K562 (cell line): Measurements from ENCODE around the gene CHRM4. TPM values are rescaled to one million over a fixed set of nuclear protein-coding genes. Genes with fewer than 3 reads are reported as not detected.

ENCODE experiments used
- ELF2 ChIP-seq: fragments of 250-450 bp; sonication (Bioruptor Pico); IDR thresholded peaks from 2 replicates; pipeline ENCODE4 v1.5.0; 2021; ENCODE audit warnings: mild to moderate bottlenecking
- JUND ChIP-seq, 2 experiments: IDR thresholded peaks; 2 replicates in 1 of 2; 3 replicates in 1 of 2; pipeline ENCODE4 v1.6.1; 2011; ENCODE audit warnings: borderline replicate concordance in 2 of 2, low read depth in 2 of 2, low read length in 2 of 2, improper control_type of control experiment in 1 of 2, missing biosample characterization in 1 of 2, missing genetic modification characterization in 1 of 2, missing genetic modification reagents in 1 of 2
- NR4A1 ChIP-seq, 2 experiments: fragments of 250-450 bp in 1 of 2; fragments of 450-650 bp in 1 of 2; sonication (Bioruptor Pico) in 1 of 2; IDR thresholded peaks; 2 replicates each; pipeline versions ENCODE4 v1.4.0 to v1.6.1; 2016 to 2020; ENCODE audit warnings: mild to moderate bottlenecking in 2 of 2, missing compliant biosample characterization in 1 of 2, missing genetic modification characterization in 1 of 2, moderate library complexity in 1 of 2
- RBBP5 ChIP-seq: fragments of 200-600 bp; sonication (generic); IDR thresholded peaks from 2 replicates; pipeline ENCODE4 v1.6.1; 2012; ENCODE audit warnings: borderline replicate concordance, mild to moderate bottlenecking, low read length, control low read depth, inconsistent platforms; ENCODE audit not compliant: insufficient read depth, poor library complexity, severe bottlenecking
- SMARCB1 ChIP-seq: IDR thresholded peaks from 2 replicates; pipeline ENCODE4 v1.6.1; 2011; ENCODE audit warnings: improper control_type of control experiment, low read depth; ENCODE audit not compliant: insufficient read length
- YY1 ChIP-seq, 3 experiments: IDR thresholded peaks; 2 replicates each; pipeline ENCODE4 v1.6.1; 2011; ENCODE audit warnings: low read length in 2 of 3, mild to moderate bottlenecking in 2 of 3, moderate library complexity in 2 of 3, borderline replicate concordance in 1 of 3, control low read depth in 1 of 3, low read depth in 1 of 3; ENCODE audit not compliant: insufficient read depth in 3 of 3, insufficient replicate concordance in 2 of 3, control insufficient read depth in 1 of 3, insufficient read length in 1 of 3; ENCODE audit errors: extremely low read depth in 1 of 3
- ZNF175 ChIP-seq: fragments of 200-800 bp; sonication (Bioruptor generic); IDR thresholded peaks from 2 replicates; pipeline ENCODE4 v1.6.1; 2016; ENCODE audit warnings: low read depth, mild to moderate bottlenecking, missing genetic modification characterization, missing compliant biosample characterization
- ZNF212 ChIP-seq: fragments of 450-650 bp; formaldehyde crosslinking; IDR thresholded peaks from 2 replicates; pipeline ENCODE4 v1.4.0; 2020; ENCODE audit warnings: mild to moderate bottlenecking
- ZNF282 ChIP-seq: sonication (generic); formaldehyde crosslinking; IDR thresholded peaks from 2 replicates; pipeline ENCODE4 v1.8.1; 2023; ENCODE audit warnings: missing genetic modification reagents
- ZNF551 ChIP-seq: fragments of 250-450 bp; sonication (Bioruptor Pico); IDR thresholded peaks from 2 replicates; pipeline ENCODE4 v1.5.0; 2021; ENCODE audit warnings: mild to moderate bottlenecking, moderate library complexity
- ZNF778 ChIP-seq: fragments of 450-650 bp; formaldehyde crosslinking; IDR thresholded peaks from 2 replicates; pipeline ENCODE4 v1.4.0; 2020; ENCODE audit warnings: mild to moderate bottlenecking, moderate library complexity
- ZNF830 ChIP-seq: fragments of 250-450 bp; sonication (Bioruptor Pico); IDR thresholded peaks from 2 replicates; pipeline ENCODE4 v1.5.0; 2021; ENCODE audit warnings: mild to moderate bottlenecking
- polyA plus RNA-seq, 8 experiments: library from polyadenylated mRNA; depleted of rRNA in 4 of 8; stranded (reverse) in 5 of 8; unstranded in 3 of 8; fragments of >200 nt; fragmentation: Nextera tagmentation in 2 of 8; fragmentation: Illumina TruSeq in 1 of 8; extraction: Ambion mirVana in 2 of 8; extraction: Trizol in 1 of 8; gene quantifications; 2 replicates each; pipeline versions ENCODE4 v1.2.1 to v1.2.3, GENCODE V29; 2011 to 2014; ENCODE audit warnings: inconsistent platforms in 1 of 8, missing spikeins in 1 of 8
- total RNA-seq, 7 experiments: library from RNA; depleted of rRNA in 6 of 7; stranded (reverse); fragments of >200 nt in 6 of 7; fragmentation: Illumina TruSeq in 2 of 7; extraction: Trizol in 2 of 7; gene quantifications; 2 replicates each; pipeline versions ENCODE4 v1.2.1 to v1.2.3, GENCODE V29; 2011 to 2021; ENCODE audit warnings: low replicate concordance in 1 of 7
- TF ChIP-seq, protein P1 (sequence below), 2 experiments: fragments of 450-650 bp in 1 of 2; sonication (generic) in 1 of 2; formaldehyde crosslinking; conservative IDR thresholded peaks; 2 replicates each; pipeline versions ENCODE4 v1.4.0 to v1.8.1; 2020 to 2022; ENCODE audit warnings: mild to moderate bottlenecking in 1 of 2, missing genetic modification reagents in 1 of 2
- TF ChIP-seq, protein P2 (sequence below): IDR thresholded peaks from 3 replicates; pipeline ENCODE4 v1.6.1; 2011; ENCODE audit warnings: borderline replicate concordance, mild to moderate bottlenecking; ENCODE audit not compliant: insufficient read length, insufficient read depth
- TF ChIP-seq, protein P3 (sequence below), 2 experiments: IDR thresholded peaks; 2 replicates each; pipeline ENCODE4 v1.6.1; 2011; ENCODE audit warnings: borderline replicate concordance in 1 of 2, control low read depth in 1 of 2, low read depth in 1 of 2, low read length in 1 of 2, mild to moderate bottlenecking in 1 of 2, mixed read lengths in 1 of 2, moderate library complexity in 1 of 2; ENCODE audit not compliant: insufficient read depth in 1 of 2, insufficient read length in 1 of 2, poor library complexity in 1 of 2, severe bottlenecking in 1 of 2; ENCODE audit errors: extremely low read depth in 1 of 2
- TF ChIP-seq, protein P4 (sequence below), 2 experiments: fragments of 250-450 bp in 1 of 2; fragments of 450-650 bp in 1 of 2; sonication (Bioruptor Pico) in 1 of 2; IDR thresholded peaks; 2 replicates each; pipeline versions ENCODE4 v1.6.1 to v1.8.0; 2016 to 2021; ENCODE audit warnings: mild to moderate bottlenecking in 2 of 2, moderate library complexity in 2 of 2, missing compliant biosample characterization in 1 of 2, missing genetic modification characterization in 1 of 2
- TF ChIP-seq, protein P5 (sequence below): sonication (generic); formaldehyde crosslinking; IDR thresholded peaks from 2 replicates; pipeline ENCODE4 v1.8.1; 2022; ENCODE audit warnings: missing genetic modification reagents
- TF ChIP-seq, protein P6 (sequence below): sonication (generic); formaldehyde crosslinking; IDR thresholded peaks from 2 replicates; pipeline ENCODE4 v1.9.0; 2022; ENCODE audit warnings: mild to moderate bottlenecking, missing genetic modification reagents

CHRM4 gene
- total and polyA plus RNA-seq, 9 of the 15 experiments (the other 6 are each of a cell fraction or from before 2014, with no cell fraction given) = 0.22 to 1.3 (median 0.40) TPM; not detected in 2

DNA sequence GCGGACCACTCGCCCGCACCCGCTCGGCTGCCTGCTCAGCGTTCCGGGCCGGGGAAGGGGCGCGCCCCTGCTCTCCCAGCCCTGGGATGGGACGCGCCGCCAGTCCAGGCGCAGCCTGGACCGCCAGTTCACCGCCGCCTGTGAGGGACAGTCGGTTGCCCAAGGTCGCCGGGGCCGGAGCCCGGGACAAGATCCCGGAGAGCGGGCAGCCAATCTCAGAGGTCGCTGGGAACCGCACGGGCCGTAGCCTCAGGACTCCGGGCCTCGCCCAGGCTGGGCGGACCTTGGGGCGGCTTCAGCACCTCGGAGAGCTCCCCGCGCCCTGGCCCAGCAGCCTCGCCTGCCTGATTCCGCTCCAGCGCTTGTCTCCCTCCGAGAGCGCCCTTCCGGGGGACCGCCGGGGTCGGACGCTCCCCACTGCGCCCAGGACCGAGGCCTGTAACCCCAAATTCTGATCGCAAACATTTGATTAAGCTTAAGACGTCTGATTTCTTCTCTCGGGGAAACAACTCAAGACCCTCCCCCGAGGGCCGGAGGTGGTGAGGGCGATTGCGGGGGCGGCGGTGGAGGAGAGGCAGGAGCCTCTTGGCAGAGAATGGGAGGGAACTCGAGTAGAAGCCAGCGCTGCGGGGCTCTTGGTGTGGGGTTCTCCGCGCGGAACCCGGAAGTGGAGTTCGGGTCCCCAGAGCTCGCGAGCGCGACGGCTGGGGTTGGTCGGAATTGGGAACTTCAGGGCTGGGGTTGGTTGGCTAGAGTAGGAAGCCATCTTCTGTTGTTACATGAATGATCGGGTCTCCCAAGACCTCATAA is 1.1 kb upstream of the CHRM4 start (continued):
- TF ChIP-seq, protein P1, sequence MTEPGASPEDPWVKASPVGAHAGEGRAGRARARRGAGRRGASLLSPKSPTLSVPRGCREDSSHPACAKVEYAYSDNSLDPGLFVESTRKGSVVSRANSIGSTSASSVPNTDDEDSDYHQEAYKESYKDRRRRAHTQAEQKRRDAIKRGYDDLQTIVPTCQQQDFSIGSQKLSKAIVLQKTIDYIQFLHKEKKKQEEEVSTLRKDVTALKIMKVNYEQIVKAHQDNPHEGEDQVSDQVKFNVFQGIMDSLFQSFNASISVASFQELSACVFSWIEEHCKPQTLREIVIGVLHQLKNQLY (CRISPR knock-in tag; conservative IDR thresholded peaks at IDR 0.05) = no peak
- TF ChIP-seq, protein P2, sequence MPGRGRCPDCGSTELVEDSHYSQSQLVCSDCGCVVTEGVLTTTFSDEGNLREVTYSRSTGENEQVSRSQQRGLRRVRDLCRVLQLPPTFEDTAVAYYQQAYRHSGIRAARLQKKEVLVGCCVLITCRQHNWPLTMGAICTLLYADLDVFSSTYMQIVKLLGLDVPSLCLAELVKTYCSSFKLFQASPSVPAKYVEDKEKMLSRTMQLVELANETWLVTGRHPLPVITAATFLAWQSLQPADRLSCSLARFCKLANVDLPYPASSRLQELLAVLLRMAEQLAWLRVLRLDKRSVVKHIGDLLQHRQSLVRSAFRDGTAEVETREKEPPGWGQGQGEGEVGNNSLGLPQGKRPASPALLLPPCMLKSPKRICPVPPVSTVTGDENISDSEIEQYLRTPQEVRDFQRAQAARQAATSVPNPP = no peak
- TF ChIP-seq JUND (IDR thresholded peaks at IDR 0.05; ENCODE audit: borderline replicate concordance, low read depth, low read length) = no peak
- no peak for TF ChIP-seq JUND (tag; IDR thresholded peaks at IDR 0.05; ENCODE audit: borderline replicate concordance, low read depth, low read length)
- no peak for TF ChIP-seq ZNF212
- peak; percentile 74 for TF ChIP-seq ZNF175
- TF ChIP-seq YY1 (IDR thresholded peaks at IDR 0.05; ENCODE audit: borderline replicate concordance in 1 of 3, control insufficient read depth in 1 of 3, extremely low read depth in 1 of 3, insufficient read depth in 3 of 3, insufficient read length in 1 of 3, insufficient replicate concordance in 2 of 3, low read depth in 1 of 3, low read length in 2 of 3) = peak in 2 of 3 experiments; percentile 42 to 51
- TF ChIP-seq, protein P3, sequence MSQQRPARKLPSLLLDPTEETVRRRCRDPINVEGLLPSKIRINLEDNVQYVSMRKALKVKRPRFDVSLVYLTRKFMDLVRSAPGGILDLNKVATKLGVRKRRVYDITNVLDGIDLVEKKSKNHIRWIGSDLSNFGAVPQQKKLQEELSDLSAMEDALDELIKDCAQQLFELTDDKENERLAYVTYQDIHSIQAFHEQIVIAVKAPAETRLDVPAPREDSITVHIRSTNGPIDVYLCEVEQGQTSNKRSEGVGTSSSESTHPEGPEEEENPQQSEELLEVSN (IDR thresholded peaks at IDR 0.05; ENCODE audit: borderline replicate concordance in 1 of 2, extremely low read depth in 1 of 2, insufficient read depth in 1 of 2, insufficient read length in 1 of 2, low read depth in 1 of 2, low read length in 1 of 2, poor library complexity in 1 of 2, severe bottlenecking in 1 of 2) = peak; percentile 43 to 62
- TF ChIP-seq, protein P4, sequence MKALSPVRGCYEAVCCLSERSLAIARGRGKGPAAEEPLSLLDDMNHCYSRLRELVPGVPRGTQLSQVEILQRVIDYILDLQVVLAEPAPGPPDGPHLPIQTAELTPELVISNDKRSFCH (CRISPR knock-in tag; IDR thresholded peaks at IDR 0.05) = no peak
- TF ChIP-seq, protein P4 (tag; IDR thresholded peaks at IDR 0.05) = 0 out of 2 replicates have a peak, but pooled peaks have one; percentile 32
- TF ChIP-seq, protein P5, sequence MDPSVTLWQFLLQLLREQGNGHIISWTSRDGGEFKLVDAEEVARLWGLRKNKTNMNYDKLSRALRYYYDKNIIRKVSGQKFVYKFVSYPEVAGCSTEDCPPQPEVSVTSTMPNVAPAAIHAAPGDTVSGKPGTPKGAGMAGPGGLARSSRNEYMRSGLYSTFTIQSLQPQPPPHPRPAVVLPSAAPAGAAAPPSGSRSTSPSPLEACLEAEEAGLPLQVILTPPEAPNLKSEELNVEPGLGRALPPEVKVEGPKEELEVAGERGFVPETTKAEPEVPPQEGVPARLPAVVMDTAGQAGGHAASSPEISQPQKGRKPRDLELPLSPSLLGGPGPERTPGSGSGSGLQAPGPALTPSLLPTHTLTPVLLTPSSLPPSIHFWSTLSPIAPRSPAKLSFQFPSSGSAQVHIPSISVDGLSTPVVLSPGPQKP (CRISPR knock-in tag) = no peak
- no peak for TF ChIP-seq ZNF778
- no peak for TF ChIP-seq RBBP5
- no peak for TF ChIP-seq ELF2 (CRISPR knock-in tag)
- TF ChIP-seq SMARCB1 = peak; percentile 97
- TF ChIP-seq NR4A1 (CRISPR knock-in tag; IDR thresholded peaks at IDR 0.05) = no peak
- 0 out of 2 replicates have a peak, but pooled peaks have one; percentile 23 for TF ChIP-seq NR4A1 (tag; IDR thresholded peaks at IDR 0.05)
- TF ChIP-seq ZNF830 (CRISPR knock-in tag) = no peak
- TF ChIP-seq, protein P6, sequence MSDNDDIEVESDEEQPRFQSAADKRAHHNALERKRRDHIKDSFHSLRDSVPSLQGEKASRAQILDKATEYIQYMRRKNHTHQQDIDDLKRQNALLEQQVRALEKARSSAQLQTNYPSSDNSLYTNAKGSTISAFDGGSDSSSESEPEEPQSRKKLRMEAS (CRISPR knock-in tag) = peak; percentile 79
- no peak for TF ChIP-seq ZNF551 (CRISPR knock-in tag)
- TF ChIP-seq ZNF282 (CRISPR knock-in tag) = peak; percentile 83; the same call in 1 of the 2 replicates
